Measurements from ENCODE around the gene TBC1D16. TPM values are rescaled to one million over a fixed set of nuclear protein-coding genes. Genes with fewer than 3 reads are reported as not detected.

The TBC1D16 gene
- total RNA-seq, 3 donors from 2014 or later, result 27.1 to 92.2 (median 32.8) TPM

- H3K4me3 ChIP-seq, result no peak overlapping the region
- no peaks in the 10 kb centered on the region for H3K36me3 ChIP-seq
- H3K27ac ChIP-seq, result peak overlapping the region; percentile 64 to 82
- peak in 1 of 2 donors; percentile 70 for DNase-seq (ENCODE audit: low spot score in 2 of 2)
- intact Hi-C loops (cut with DNase I; ENCODE audit: low total_unique reads), result no loop called here
- H3K27me3 ChIP-seq, result no peaks in the 10 kb centered on the region
- no peak for TF ChIP-seq POLR2A (IDR thresholded peaks at IDR 0.05)
- H3K4me1 ChIP-seq, result peaks cover 19 to 38% of the 10 kb centered on the region in 2 donors
- no peaks in the 10 kb centered on the region for H3K9me3 ChIP-seq
Measured at GRCh38 chr17:80026359-80027042, 9.2 kb downstream of the TBC1D16 start.

GRCh38 chr17:80025796-80026195, 9.9 kb downstream of the TBC1D16 start:
- Histone ChIP-seq H3K4me1 (peaks cover 17 to 32% of the 10 kb centered on the region in 2 donors), H3K4me3 (no peak overlapping the region), H3K36me3 (no peaks in the 10 kb centered on the region), H3K9me3 (no peaks in the 10 kb centered on the region), H3K27ac (peak overlapping the region; percentile 64 to 82), H3K27me3 (no peaks in the 10 kb centered on the region)
- no peak for DNase-seq (ENCODE audit: low spot score in 2 of 2)
- no peak for TF ChIP-seq CTCF (IDR thresholded peaks at IDR 0.05)
- no peak for TF ChIP-seq POLR2AphosphoS5 (IDR thresholded peaks at IDR 0.05)
- no peak for TF ChIP-seq POLR2A (IDR thresholded peaks at IDR 0.05)
- intact Hi-C loops (cut with DNase I; ENCODE audit: low total_unique reads), result no loop called here

DNA sequence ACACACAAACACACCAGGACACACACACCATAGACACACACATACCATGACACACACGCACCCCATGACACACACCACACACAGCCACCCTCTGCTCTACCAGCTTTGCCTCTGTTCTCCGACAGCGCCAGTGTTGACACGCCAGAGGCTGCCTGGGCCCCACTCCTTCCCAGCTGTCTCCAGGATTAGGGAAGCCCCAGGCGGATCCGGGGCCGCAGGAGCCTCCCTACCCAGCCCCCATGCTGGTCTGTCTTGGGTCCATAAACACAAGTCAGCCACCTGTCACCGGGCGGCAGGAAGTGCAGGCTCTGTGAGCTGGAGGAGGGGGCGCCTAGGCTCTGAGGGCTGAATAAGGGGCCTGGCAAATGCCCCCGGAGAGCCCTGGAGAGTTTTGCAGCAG, 10.5 kb downstream of the TBC1D16 start:
- peak in 1 of 2 donors; percentile 84 for DNase-seq (ENCODE audit: low spot score in 2 of 2)
- Histone ChIP-seq H3K9me3 (no peaks in the 10 kb centered on the region), H3K4me1 (peaks cover 11 to 26% of the 10 kb centered on the region in 2 donors), H3K36me3 (no peaks in the 10 kb centered on the region), H3K4me3 (no peak overlapping the region), H3K27ac (peak overlapping the region; percentile 64 to 82), H3K27me3 (no peaks in the 10 kb centered on the region)
- intact Hi-C loops (cut with DNase I; ENCODE audit: low total_unique reads), result no loop called here
- TF ChIP-seq POLR2AphosphoS5 (IDR thresholded peaks at IDR 0.05) (no peak), POLR2A (IDR thresholded peaks at IDR 0.05) (no peak), CTCF (IDR thresholded peaks at IDR 0.05) (no peak)

GRCh38 chr17:80024206-80024972, 11.3 kb downstream of the TBC1D16 start:
- no peak for DNase-seq (ENCODE audit: low spot score in 2 of 2)
- no peak for TF ChIP-seq POLR2AphosphoS5 (IDR thresholded peaks at IDR 0.05)
- no peak for TF ChIP-seq POLR2A (IDR thresholded peaks at IDR 0.05)
- TF ChIP-seq CTCF (IDR thresholded peaks at IDR 0.05), result no peak
- H3K4me1 ChIP-seq, result peaks cover 3 to 18% of the 10 kb centered on the region in 2 donors
- no peaks in the 10 kb centered on the region for H3K36me3 ChIP-seq
- no peaks in the 10 kb centered on the region for H3K9me3 ChIP-seq
- no peaks in the 10 kb centered on the region for H3K27me3 ChIP-seq
- intact Hi-C loops (cut with DNase I; ENCODE audit: low total_unique reads), result no loop called here
- peak overlapping the region; percentile 10 to 82 for H3K27ac ChIP-seq
- peak overlapping the region in 2 of 3 donors; percentile 8 to 51 for H3K4me3 ChIP-seq

DNA sequence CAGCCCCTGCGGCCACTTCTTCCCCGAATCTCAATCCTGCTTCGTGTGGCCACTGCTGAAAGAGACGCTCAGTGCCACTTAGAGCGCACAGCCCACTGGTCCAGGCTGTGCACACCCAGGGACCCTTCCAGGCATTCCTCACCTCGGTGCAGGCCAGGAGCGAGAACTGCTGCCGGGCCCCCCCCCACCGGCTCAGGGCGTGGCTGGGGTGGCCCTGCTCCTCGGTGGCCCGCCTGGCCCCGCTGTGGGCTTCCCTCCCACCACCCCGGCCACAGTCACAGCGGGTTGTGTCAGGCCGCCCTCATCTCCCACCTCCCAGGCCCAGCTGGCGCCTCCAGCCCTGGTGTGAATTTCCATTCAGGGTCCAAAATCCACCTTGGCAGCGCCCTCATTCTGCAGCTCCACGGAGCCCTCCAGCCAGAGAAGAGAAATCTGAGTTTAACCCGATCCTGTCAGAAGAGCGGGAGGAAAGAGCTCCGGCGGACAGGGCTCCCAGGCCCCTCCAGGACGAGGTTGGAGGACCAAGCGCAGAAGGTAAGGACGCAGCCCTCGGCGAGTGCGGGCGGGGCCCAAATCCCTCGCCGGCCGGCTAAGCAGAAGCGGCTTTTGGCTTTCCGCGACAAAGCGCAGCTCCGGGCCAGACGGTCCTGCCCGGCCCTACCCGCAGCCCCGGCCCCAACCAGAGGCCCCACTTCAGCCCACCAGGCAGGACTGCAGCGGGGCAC, 12.0 kb downstream of the TBC1D16 start:
- peak overlapping the region; percentile 10 to 82 for H3K27ac ChIP-seq
- no peaks in the 10 kb centered on the region for H3K27me3 ChIP-seq
- peak overlapping the region in 2 of 3 donors; percentile 8 to 51 for H3K4me3 ChIP-seq
- TF ChIP-seq POLR2AphosphoS5 (IDR thresholded peaks at IDR 0.05), result no peak
- TF ChIP-seq POLR2A (IDR thresholded peaks at IDR 0.05), result no peak
- no peak for TF ChIP-seq CTCF (IDR thresholded peaks at IDR 0.05)
- DNase-seq (ENCODE audit: low spot score in 2 of 2), result no peak
- H3K36me3 ChIP-seq, result no peaks in the 10 kb centered on the region
- no peaks in the 10 kb centered on the region for H3K9me3 ChIP-seq
- peaks cover 3 to 11% of the 10 kb centered on the region in 2 donors for H3K4me1 ChIP-seq
- intact Hi-C loops (cut with DNase I; ENCODE audit: low total_unique reads), result no loop called here

Data from breast epithelium (tissue), 4 donors.